Jurkat, Clone E6-1 (cell line): ENCODE measurements around the gene CEP63.

Experiments
- DNase-seq: peaks from one replicate; pipeline ENCODE4 v3.0.0-alpha.2; 2011; ENCODE audit warnings: low read depth, low spot score
- H3K4me3 ChIP-seq: 2 replicates; pipeline ENCODE4 v1.5.1; 2011; ENCODE audit warnings: mild to moderate bottlenecking, low read length, control low read depth, moderate library complexity

The CEP63 gene

GRCh38 chr3:134601539-134602439 lies 115.9 kb downstream of the CEP63 start:
- DNase-seq, result no peak

DNA sequence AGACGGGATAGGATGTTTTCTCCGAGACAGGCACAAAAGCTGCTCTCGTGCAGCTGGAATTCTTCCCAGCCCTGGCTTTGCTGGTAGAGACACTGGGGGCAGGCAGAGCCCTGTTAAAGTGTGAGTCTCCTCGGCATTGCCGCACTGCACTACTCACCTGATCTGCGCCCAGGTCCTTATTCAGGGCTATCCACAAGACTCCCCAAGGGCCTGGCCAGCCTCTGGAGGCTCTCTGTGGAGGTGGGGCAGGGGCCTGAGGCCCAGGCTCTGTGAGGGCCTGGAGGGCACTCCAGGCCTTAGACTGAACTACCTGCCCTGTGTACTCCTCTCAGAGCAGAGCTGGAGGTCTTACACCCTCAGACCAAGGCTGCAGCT lies 116.6 kb downstream of the CEP63 start:
- DNase-seq, result no peak
- no peak overlapping the region for H3K4me3 ChIP-seq

More at GRCh38 chr3:134601539-134602439, 115.9 kb downstream of the CEP63 start:
- H3K4me3 ChIP-seq, result no peak overlapping the region

GRCh38 chr3:134603480-134603879 lies 117.6 kb downstream of the CEP63 start:
- no peak overlapping the region for H3K4me3 ChIP-seq
- no peak for DNase-seq

DNA sequence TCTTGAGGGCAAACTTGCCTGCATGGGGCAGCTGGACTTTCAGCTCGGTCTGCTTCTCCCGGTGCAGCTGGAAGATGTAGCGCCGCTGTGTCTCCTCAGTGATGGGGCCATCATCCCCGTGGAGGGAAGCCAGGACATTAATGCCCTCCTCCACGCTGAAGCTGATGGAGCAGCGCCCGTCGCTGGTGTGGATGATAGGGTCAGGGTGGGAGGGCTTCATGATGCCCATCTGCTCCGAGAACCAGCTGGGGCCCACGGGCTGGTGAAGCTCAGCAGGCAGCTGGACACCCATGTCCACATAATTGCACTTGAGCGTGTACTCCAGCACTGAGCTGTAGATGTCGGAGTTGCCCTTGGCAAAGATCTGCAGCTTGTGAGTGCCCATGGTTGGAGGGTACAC lies 118.1 kb downstream of the CEP63 start:
- H3K4me3 ChIP-seq, result no peak overlapping the region
- DNase-seq, result no peak

DNA sequence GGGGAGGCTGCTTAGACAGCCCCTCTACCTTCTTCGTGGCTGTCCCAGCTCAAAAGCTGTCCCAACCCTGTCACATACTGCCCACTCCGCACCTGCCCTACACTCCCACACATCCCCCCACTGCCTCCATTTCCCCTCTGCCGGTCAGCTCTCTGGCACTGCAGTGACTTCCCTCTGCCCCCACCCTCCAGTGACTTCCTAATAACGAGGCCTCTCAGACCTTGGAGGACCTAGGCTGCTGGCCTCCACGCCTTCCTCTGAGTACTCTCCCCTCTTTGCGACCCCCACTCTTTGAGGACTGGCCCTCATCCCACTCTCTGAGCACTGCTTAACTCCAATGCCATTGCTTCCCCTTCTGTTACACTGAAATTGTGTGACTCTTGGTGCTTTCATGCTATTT lies 119.7 kb downstream of the CEP63 start:
- no peak overlapping the region for H3K4me3 ChIP-seq
- no peak for DNase-seq

GRCh38 chr3:134606033-134607025 lies 120.5 kb downstream of the CEP63 start:
- DNase-seq, result no peak
- no peak overlapping the region for H3K4me3 ChIP-seq

- no peak for DNase-seq
Observed at GRCh38 chr3:134607054-134608022, 121.5 kb downstream of the CEP63 start.

GRCh38 chr3:134608023-134608770 lies 122.3 kb downstream of the CEP63 start:
- no peak for DNase-seq
- no peak overlapping the region for H3K4me3 ChIP-seq

More at GRCh38 chr3:134607054-134608022, 121.5 kb downstream of the CEP63 start:
- no peak overlapping the region for H3K4me3 ChIP-seq

- H3K4me3 ChIP-seq, result no peak overlapping the region
- DNase-seq, result no peak
Observed at GRCh38 chr3:134608771-134609435, 123.0 kb downstream of the CEP63 start.

DNA sequence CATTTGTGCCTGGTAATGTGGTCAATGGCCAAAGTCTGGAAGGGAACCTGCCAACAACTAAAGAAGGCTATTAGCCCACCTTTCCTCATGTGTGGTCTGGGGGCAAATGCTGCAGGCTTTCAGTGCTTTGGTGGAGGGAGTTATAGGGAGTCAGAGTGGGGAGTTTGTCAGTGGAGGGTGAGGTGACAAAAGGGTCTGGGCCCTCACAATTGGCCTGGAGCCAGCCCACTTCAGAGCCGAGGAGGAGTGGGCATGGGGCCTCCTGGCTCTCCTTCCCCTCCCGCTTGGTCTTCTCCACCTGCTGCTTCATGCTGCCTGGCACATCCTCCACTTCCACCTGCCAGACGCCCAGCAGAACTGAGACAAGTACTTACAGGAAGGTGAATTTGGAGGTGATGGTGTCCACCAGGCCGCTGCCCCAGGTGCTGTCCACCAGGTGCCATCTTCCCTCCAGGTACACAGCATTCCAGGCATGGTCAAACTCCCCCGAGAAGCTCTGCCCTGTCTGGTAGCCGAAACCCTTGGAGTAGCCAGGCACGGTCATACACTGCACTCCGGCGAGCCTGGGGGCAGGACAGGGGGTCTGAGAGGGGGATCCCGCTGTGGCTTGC lies 124.1 kb downstream of the CEP63 start:
- H3K4me3 ChIP-seq, result no peak overlapping the region
- DNase-seq, result no peak

GRCh38 chr3:134610432-134611385 lies 124.9 kb downstream of the CEP63 start:
- no peak for DNase-seq
- H3K4me3 ChIP-seq, result no peak overlapping the region

DNA sequence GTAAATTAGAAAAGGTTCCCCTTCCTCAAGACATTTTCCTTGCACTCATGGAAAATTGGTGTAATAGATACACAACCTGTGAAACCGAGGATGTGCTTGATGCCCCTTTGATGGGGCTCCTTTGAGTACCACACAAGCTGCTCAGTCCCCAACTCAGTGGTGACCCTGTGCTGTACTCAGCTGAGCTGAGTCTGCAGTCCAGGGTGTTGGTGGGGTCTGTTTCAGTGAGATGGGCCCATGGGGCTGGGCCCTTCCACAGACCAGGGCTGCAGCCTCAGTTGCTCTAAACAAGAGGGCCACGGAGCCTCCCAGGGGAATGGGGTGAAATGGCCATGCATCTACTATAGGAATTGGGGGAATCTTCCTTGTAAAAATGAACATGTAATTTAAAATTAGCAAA lies 125.7 kb downstream of the CEP63 start:
- no peak for DNase-seq
- H3K4me3 ChIP-seq, result no peak overlapping the region

DNA sequence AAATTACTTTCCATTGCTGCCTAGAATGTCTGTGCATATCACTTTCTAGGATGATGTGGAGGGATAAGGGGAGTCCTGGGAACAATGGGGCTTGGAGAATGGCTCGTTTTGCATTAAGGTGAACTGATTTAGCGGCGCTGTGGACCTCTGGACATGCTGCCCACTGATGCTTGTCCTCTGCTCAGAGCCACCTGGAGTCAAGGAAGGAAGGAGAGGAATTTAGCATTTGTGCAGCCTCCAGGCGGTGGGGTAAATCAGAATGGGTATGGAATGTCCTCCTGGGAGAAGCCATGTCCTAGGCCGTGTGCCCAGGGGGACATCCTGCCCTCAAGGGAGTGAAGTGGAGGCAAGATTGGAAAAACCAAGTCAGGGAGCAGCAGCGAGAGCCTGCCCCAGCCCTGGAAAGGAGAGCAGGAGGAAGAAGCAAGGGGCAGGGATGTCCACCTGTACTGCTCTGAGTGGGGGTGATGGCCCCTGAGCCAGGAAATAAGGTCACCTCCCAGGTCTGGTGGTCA lies 127.2 kb downstream of the CEP63 start:
- DNase-seq, result no peak
- H3K4me3 ChIP-seq, result no peak overlapping the region

- no peak for DNase-seq
Observed at GRCh38 chr3:134614955-134615354, 129.1 kb downstream of the CEP63 start.

GRCh38 chr3:134615743-134616142 lies 129.9 kb downstream of the CEP63 start:
- DNase-seq, result no peak
- no peak overlapping the region for H3K4me3 ChIP-seq

More at GRCh38 chr3:134614955-134615354, 129.1 kb downstream of the CEP63 start:
- H3K4me3 ChIP-seq, result no peak overlapping the region
